GM18519 (cell line): ENCODE data around the gene HDAC3.

ENCODE experiments used
- ATAC-seq: cut with Tn5 transposase; IDR thresholded peaks from one replicate; pipeline ENCODE4 v1.9.1; 2021; ENCODE audit warnings: mild to moderate bottlenecking, moderate library complexity; ENCODE audit not compliant: unreplicated experiment, low FRiP score

Gene HDAC3

DNA sequence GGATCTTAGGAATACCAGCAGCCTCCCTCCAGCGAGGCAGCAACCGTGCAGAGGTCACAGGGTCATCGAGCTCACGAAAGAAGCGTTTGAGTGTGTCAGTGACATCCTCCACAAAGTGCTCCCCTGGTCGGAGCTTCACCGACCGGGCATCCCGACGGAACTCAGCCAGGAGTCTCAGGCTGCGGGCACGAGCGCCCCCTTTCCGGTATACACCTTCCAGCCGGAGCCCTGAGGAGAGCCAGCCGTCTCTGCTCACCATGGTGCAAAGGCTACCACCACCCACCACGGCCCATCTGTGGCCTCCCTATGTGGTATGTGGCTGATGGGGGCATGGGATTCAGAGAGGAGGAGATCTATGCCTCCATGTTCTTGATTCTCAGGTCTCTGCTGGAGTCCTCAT, 25.4 kb upstream of the HDAC3 start:
- ATAC-seq: no peak

DNA sequence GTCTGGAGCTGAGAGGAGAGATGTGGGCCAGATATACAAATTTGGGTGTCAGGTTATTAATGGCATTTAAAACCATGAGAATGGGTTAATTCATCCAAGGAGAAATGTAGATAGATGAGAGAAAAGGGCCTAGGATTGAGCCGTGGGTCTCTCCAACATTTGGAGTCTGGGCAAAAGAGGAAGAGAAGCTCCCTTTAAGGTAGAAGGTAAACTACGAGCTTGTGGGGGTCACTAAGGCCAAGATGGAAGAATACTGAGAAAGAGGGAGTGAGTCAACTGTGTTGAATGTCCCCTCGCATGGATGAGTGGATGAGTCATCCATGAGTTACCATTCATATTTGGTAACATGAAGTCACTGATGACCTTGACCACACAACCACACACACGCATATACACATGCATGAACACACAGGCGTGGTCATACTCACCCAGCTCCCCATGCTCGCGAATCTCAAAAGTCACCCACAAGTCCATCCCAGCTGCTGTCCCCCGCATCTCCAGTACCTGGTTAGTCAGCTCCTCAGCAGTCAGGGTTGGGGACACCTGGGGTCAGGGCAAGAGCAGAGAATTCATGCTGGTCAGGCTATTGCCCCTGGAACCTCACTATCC, 21.4 kb upstream of the HDAC3 start:
- no peak for ATAC-seq

DNA sequence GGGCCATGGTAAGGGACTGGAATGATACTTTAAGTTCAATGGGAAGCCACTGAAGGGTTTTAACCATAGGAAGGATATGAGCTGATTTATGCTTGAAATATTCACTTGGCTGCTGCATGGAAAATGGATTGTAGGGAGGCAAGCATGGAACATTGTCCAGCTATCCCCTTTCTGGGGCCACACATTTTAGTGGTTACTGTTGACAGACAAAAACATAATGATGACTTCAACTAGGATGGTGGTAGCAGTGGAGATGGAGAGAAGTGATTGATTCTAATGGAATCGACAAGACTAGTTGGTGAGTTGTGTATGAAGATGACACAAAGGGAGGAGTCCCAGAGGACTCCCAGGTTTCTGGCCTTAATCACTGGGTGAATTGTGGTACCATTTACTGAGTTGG, 20.8 kb upstream of the HDAC3 start:
- no peak for ATAC-seq

DNA sequence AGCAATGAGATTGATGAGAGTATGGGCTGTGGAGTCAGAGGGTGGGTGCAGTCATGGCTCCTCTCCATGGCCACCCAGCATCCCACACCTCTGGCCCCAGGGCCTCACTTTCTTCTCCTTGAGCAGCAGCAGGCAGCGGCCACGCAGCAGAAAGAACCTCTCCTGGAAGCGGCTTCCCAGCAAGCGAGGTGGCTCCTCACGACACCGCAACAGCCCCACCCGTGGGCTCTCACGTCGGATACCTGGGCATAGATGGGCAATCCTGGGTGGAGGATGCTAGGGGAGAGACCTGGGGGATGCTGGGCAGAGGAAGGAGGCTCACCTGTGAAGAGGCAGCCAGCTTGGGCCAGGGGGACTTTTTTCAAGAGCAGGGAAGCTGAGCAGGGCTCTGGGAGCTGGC, 19.7 kb upstream of the HDAC3 start:
- no peak for ATAC-seq

DNA sequence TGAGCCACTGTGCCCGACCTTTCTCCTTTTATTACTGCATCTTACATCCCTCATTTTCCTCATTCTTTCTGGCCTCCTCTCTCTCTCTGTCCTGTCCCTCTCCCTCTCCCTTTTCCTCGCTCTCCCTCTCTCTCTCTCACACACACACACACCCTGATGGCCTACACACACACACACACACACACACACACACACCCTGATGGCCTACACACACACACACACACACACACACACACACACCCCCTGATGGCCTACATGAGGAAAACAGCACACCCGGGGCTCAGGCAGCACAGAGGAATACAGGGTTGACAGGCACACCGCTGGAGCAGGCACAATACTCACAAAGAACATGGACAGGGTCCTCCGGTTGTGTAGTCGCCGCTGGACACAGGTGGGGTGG, 18.4 kb upstream of the HDAC3 start:
- ATAC-seq: no peak

DNA sequence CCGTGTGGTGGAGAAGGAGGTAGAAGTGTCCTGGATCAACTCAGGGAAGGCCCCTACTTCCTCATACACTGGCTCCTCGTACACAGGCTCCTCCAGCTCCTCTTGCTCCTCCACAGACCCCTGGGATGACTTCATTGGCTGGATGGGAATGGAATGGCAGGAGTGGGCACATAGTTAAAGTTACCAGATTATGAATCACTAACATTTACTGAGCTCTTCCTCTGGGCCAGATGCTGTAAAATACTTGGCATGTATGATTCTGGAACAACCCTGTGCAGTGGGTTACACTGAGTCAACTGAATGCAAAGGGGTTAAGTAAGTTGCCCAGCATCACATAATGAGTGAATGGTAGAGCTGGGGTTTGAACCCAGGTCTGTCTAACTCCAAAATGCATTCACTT, 17.6 kb upstream of the HDAC3 start:
- no peak for ATAC-seq

DNA sequence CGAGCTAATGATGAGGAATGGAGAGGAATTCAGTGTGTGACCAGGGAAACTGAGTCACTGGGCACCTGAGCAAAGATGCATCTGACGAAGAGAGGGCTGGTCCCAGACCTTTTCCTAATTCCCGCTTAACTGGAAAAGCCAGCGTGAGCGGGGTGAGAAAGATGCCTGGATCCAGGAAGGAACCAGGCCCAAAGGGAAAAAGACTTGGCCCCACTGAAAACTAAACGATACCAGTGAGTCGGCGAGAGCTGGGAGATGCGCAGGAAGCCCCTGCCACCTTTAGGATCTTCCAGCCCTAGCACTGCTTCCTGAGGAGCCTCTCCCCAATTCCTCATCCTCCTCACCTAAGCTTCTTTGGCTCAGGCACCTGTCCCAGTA, 15.1 kb upstream of the HDAC3 start:
- no peak for ATAC-seq

DNA sequence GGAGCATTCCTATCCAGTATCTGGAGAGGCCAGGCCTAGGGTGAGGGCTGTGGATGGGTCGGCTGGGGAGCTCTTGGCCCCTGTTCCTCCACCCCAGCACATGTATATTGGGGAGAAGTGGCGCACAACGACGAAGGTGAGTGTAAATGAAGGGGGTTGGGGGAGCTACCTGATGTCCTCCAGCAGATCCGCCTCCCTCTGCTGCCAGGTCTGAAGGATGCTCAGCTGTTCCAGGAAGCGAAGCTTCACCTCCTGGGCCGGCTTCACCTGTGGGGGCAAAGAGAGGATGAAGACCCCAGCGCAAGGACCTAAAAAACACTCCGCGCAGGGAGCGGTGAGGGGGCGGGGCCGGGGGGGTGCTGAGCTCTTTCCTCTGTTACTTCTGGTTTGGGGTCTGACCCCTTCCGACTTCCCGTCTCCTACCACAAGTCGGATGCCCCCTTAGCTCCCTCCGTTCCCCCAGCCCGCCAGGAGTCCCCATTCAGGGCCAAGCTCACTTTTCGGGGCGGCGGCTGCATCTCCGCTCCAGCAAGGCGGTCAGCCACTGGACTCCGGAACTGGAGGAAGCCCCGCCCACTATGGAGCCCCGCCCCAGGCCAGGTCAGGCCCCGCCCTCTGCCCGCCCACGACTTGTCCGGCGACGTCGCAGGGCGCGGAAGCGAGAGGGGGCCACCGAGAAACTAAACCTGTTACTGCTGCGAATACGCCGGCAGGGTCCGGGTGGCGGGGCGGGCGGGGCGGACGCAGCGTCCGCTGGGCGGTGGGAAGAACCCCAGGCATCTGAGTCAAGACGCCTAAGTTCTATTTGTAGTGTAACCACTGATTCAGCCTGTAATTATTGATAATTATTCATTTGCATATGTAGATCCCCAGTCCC, 14.4 kb upstream of the HDAC3 start, which contains the start of gene FCHSD1:
Gene FCHSD1 (minus strand): TSS at position 568 of the 877 bp plus-strand sequence. CDS start 50 bp downstream, at position 518.
- ATAC-seq: peak; percentile 73

DNA sequence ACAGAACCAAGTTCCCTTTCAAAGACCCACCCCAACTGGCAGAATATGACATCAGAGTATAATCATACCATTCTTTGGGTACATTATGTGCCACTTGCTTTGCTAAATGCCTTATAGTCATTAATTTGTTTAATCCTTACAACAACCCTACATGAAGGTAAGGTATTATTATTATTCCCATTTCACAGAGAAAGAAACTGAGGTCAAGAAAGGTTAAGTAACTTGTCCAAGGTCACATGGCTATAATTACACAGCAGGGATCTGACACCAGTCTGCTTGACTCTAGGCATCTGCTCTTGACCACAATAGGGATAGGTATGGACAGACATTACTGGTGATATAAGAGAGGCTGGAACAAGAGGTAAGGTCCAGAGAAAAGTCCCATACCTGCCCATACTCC, 13.3 kb upstream of the HDAC3 start:
- no peak for ATAC-seq

DNA sequence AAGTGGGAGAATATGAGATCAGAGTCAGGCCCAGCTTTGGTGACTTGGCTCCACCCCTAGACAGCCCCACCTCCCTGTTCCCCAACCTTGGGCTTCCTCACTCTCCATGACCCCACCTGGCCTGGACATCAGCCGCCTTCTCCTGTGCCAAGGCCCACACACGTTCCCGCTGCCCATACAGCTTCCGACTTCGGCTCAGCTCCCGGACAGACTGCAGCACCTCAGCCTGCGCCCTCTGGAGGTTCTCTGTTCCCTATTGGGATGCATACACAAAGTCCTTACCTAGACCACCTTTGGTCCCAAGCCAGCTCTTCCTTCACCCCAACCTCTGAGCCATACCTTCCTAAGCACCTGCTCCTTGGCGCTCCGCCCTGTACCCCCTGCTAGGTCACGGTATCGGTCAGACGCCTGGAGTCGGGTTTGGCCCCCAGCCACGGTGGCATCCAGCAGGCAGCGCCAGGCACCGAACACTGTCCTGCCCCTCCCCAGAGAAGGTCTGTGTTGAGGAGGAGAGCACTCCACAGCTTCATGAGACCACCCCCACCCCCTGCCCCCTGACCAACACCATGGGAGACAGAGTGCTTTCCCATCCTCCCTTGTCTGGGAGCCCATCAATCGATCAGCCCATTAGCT, 12.5 kb upstream of the HDAC3 start:
- ATAC-seq: no peak

DNA sequence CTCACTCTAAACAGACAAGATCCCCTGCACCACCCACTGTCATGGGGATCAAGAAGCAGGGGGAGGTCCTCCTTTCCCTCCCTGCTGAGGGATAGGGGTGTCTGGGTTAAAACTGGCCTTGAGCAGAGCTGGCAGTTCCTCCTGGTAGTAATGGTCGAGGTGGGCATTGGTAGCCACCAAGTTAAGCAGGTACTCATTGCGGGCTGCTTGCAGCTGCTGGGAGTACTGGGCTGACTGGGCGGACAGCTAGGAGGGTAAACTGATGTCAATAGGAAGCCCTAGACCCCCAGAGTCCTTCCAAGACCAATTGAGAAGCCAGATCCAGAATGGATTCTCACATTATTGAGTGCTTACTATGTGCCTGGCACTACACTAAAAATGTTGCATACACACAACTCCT, 11.2 kb upstream of the HDAC3 start:
- no peak for ATAC-seq

DNA sequence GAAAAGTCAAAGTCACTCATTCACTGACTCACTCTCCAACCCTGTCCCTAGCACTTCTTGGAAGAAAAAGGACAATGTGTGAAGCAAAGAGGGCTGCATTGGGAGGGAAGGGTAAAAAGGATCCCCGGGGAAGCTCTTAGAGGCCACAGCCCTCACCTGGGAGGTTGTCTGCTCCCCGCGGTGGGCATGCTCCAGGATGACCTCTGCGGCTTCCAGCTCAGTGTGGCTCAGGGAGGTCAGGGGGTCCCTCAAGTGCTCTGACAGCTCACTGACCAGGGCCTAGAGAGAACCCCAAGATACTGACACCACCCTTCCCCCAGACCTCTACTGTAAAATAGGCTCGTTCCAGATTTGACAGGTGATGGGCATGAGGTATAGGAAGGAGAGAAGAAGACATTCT, 10.6 kb upstream of the HDAC3 start:
- ATAC-seq: no peak

DNA sequence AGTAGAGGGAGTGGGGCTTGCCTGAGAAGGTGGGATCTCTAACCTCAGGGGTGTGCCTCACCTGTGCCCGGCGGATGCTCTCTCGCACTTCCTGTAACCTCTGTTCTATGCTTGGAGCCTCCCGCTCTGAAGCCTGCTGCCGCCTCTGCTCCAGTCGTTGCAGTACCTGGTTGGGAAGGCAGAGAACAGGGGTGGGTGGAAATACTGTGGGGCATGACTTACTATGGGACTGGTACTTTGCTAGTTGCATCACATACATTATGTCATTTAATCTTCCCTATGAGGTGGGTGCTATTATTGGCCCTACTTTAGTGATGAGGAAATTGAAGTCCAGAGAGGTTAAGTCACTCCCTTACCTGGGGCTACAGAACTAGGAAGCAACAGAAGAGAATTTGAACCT, 9.4 kb upstream of the HDAC3 start:
- ATAC-seq: no peak

DNA sequence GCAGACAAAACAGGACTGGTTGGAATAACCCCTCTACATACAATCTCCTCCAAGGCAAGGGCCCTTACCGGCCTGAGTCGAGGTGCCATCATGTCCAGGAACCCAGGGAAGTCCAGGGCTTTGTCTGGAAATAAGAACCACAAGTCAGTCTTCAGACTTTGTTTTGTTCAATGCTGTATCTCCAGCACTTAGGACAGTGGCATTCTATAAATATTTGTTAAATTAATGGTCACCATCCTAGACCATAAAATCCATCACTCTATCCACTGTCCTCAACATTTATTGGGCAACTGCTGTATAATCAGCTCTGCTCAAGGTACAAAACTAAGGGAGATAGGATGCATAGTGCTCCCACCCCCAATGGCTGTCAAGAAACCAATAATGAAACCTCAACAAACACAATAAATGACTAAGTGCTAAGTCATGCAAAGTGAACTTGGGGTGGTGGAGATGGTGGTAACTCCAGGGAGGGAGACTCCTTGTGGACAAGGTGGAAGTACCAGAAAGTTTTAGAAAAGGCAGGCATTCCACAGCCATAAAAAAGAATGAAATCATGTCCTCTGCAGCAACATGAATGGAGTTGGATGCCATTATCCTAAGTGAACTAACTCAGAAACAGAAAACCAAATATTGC, 5.1 kb upstream of the HDAC3 start:
- ATAC-seq: no peak

DNA sequence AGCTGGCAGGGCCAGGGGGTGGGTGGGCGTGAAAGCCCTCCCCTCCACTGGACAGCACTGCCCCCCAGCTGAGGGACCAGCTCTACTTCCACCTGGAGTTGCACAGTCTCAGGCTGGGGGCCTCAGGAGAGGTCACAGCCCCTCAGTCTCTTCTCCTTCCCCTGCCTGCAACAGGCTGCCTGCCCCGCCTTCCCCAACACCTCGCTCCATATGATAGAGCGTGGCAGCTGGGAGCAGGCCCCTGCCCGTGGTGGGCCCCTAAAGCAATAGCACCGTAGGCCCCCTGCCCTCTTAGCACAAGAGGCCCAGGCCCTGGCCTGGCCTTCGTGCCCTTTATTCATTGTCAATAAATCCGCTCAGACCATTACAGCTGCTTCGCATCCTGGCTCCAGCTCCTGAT, 4.0 kb upstream of the HDAC3 start:
- ATAC-seq: no peak

DNA sequence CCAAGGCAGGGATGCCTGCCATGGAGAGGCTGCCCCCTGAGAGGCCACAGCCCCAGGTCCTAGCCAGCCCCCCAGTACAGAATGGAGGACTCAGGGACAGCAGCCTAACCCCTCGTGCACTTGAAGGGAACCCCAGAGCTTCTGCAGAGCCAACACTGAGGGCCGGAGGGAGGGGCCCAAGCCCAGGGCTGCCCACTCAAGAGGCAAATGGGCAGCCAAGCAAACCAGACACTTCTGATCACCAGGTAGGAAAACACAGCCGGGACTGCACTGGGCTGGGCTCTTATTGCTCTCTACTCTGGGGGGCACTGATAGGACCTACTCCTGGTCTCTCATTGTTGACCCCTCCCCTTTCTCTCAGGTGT, 3.4 kb upstream of the HDAC3 start:
- no peak for ATAC-seq

DNA sequence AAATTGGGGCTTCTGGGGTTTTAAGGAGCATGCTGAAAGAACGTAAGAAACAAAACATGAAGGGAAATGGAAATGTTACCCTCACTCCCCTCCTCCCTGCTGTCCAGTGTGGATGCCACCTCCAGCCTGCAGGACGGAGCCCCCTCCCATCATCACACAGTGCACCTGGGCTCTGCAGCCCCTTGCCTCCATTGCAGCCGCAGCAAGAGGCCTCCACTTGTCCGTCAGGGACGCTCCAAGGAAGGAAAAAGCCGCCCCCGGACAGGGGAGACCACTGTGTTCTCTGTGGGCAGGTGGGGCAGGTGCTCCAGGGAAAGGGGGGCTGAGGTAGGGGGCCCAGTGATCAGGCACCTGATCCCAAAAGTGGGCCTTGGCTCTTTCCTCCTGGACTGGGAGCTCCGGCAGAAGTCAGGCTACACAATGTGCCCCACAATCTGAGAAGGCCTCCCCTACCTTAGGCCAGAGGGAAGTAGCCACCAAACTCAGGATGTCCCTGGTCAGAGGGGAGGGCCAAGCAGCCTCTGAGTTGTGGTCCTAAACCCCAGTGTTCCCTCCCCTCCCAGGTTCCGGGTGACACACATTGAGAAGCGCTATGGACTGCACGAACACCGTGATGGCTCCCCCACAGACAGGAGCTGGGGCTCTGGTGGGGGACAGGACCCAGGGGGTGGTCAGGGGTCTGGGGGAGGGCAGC, 2.9 kb upstream of the HDAC3 start:
- ATAC-seq: no peak

DNA sequence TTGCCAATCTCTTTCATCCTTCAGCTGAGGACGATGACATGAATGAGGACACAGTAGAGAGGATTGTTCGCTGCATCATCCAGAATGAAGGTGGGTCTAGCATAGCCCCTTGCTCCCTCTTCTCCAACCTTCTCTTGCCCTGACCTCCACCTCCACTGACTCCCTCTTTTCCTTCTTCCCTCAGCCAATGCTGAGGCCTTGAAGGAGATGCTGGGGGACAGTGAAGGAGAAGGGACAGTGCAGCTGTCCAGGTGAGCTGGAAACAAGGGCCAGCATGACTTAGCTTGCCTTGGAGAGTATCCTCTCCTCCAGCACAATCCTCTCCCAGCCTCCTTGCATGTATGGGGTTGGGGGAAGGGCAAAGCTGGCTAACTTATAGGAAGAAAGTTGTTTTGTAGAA, 2.1 kb upstream of the HDAC3 start:
- ATAC-seq: no peak

DNA sequence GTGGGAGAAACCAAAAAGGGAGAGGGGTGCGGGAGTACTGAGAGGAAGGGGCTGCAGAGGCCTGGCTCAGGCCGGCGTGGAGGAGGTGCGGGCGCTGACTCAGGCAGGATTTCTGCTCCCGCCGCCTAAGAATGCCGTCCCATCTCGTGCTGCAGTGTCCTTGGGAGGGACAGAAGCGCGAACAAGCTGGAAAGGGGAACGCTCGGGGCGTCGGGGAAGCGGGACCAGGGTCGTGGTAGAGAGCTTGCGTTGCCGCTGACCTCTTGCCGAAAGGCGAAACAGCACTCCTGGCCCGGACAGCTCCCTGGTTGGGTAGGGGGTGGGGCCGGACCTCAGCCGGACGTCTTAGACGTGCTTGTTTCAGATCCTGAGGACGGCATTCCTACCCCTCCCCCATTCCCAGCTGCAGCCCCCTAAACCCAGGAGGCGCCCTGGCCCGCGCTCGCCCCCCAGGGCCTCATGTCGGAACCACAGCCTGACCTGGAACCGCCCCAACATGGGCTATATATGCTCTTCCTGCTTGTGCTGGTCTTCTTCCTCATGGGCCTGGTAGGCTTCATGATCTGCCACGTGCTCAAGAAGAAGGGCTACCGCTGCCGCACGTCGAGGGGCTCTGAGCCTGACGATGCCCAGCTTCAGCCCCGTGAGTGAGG, 1.2 kb upstream of the HDAC3 start:
- no peak for ATAC-seq

DNA sequence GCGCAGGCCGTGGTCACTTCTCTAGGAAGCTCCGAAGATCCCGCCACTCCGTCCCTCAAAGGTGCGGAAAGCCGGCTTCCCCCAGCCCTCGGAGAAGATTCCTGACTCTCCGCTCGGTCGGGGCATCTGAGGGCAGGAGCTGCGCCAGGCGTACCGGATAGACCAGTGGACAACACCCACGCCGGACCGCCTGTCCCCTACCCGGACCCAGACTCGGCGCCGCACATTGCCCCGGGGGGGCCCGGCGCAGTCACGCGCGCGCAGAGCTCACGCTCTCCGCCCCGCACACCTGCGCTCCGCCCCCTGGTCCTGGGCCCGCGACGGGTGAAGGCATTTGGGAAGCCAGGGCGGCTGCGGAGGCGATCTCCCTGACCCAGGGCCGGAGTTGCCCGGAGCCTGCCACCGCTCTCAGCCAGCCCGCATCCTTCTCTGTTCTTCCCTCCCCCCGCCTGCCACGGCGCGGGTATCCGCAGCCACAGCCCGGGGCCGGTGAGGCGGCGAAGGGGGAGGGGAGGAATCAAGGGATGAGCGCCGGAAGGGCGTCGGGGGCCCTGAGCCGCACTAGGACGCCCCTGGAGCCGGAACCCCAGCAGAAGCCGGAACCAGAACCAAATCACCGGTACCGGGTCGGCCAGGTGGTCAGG, 596 bp upstream of the HDAC3 start:
- ATAC-seq: no peak
